GM19467 (cell line): ENCODE measurements around the gene NAB2.

Experiments used
- ATAC-seq: cut with Tn5 transposase; IDR thresholded peaks from one replicate; pipeline ENCODE4 v1.9.1; 2021; ENCODE audit warnings: mild to moderate bottlenecking, moderate library complexity; ENCODE audit not compliant: unreplicated experiment

Gene NAB2

DNA sequence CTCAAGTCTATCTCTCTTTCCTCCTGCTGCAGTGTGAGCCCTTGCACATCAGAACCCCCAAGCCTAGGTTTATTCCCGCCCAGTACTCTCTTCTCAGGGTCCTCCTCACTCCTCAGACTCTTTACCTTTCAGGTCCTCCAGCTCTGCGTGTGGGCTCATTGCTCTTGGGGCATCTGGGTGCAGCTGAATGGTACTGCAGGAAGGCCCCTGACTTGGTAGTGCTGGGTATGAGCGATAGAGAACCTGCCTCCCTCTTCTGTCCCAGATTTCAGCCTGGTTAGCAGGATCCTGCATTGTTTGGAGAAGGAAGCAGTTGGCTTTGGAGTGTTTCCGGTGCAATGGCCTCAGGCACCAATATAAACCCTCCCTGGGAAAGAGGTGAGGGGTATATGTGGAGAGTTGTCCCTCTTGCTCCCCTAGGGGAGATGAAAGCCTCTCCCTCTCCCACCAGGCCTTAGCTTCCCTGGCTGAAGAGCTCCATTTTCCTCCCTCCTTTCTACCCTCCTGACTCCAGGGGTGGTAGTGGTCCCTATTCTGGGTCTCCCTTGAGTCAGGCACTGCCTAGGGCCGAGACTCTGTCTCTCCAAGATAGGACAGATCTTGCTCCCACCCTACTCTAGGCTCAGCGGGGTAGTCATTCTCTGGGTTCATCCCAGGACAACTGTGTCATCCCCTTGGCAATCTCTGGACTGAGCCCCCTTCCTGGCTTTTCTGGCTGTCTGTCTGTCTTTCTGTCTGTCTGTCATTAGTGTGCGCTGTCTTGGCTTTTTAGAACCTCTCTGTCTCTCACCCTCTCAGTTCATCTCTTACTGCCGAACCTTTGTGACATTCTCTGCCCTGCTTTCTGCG lies 43.2 kb downstream of the NAB2 start:
- no peak for ATAC-seq

DNA sequence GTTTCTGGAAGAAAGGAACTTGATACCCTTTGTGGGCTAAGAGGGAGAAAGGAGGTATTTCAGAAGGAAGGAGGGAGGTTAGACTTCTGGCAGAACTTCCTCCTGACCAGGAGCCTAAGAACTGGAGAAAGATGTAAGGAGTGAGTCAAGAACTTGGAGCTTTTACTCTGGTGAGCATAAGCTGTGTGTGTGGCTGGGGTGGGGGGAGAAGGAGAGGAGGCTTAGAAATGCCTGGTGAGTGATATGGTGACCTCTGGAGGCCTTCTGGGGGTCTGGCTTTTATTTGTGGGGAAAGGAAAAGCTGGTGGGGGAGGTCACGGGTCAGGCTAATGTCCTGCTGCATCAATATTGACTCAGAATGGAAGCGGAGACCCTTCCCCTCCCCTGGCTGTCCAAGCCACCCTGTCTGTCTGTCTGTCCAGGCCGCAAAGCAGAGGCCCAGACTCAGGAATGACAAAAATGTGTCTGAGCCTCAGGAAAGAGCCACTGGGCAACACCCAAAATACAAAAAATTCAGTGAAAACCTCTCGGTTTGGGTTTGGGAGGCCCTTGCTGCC lies 44.2 kb downstream of the NAB2 start:
- no peak for ATAC-seq

DNA sequence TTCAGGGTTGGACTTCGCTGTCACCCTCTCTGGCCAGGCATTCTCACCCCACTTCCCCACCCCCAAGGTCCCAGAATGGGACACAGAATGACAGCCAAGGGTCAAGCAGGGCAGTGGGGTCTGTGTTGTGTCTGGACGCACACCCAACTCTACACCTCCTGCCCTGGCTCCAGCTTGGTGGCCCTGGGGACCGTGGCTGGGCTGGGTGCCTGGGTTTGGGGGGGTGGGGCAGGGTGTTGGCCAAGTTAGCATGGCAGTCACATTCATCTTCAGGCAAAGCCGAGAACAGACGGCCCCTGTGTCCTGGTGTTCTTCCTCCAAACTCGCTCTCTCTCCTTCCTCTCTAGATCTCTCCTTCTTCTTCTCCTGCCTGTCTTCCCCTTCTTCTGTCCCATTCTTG lies 45.0 kb downstream of the NAB2 start:
- ATAC-seq: no peak

DNA sequence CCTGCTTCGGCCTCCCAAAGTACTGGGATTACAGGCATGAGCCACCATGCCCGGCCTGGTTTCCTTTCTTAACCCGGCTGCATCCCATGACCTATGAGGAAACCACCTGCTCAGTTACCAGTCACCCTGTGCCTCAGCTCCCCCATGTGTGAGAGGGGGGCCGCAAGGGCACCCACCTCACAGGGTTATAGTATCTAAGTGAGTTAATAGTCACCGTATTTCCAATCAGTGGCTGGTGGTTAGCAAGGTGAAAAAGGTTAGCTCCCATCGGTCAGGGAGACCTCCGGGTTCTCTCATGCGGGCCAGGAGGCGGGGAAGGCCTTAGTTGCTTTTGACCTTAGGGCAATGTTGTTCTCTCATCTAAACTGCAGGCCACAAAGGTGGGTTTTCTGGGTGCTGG lies 46.0 kb downstream of the NAB2 start:
- no peak for ATAC-seq

DNA sequence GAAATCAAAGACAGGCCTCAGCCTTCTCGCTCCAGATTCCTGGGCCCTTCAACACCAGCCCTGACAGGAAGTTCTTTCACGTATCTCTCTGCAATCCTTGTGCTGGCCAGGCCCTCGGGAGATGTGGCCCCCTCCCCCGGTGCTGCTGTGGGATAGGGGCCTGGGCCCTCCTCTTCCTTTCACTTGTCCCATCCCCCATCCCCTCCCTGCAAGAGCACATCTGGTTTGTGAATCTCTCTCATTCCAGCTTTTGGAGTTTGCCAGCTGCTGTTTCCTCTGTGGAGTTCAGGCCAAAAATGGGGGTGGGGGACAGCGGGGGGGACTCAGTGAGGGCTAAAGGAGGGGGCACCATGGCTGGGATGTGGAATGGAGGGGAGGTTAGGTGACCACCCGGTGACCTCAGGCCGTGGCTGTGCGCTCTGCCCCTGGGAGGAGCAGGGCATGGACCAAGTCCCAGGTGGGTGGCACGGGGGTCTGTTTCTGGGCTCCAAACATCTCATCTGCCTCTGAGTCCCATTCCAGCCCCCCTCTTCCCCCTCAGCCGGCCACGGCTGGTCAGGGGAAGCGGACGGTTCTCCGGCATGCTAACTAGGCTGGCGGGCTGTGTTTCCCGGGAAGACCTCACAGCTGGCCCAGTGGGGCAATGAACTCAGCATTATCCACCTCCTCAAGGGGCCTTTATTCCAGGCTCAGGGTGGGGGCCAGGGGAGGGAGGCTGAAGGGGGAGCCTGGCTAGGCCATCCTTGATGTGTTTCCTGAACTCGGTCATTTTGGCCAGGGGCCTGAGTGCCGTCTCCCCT lies 46.8 kb downstream of the NAB2 start:
- no peak for ATAC-seq

DNA sequence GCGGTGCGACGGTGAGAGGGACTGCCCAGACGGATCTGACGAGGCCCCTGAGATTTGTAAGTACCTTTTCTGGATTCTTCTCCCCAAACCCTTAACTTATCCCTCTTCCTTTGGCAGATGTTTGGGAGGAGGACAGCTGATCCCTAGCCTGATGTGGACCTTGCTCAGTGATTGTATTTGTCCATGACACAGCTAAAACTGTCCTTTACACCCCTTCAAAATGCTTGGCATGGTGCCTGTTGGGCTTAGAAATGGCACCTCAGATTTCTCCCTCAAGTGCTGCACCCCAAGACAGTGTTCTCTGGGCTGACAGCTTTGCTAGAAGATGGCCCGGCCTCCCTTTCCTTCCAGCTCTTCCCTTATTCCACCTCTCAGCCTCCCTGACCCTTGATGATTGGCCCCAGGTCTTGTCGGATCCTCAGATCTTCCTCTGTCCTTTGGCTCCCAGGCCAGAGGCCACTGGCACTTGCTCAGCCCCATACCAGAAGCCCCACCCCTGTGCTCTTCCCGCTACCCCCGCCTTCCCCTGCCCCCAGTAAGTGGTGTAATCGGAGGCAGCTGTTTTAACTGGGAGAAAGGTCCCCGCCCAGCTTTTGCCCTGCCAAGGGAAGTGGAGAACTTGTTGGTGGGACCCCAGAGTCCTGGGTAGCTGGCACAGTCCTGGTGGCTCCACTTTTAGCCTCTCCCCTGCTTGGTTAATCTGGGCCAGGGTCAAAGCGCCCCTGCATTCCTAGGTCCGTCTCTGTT lies 49.8 kb downstream of the NAB2 start:
- ATAC-seq: no peak

DNA sequence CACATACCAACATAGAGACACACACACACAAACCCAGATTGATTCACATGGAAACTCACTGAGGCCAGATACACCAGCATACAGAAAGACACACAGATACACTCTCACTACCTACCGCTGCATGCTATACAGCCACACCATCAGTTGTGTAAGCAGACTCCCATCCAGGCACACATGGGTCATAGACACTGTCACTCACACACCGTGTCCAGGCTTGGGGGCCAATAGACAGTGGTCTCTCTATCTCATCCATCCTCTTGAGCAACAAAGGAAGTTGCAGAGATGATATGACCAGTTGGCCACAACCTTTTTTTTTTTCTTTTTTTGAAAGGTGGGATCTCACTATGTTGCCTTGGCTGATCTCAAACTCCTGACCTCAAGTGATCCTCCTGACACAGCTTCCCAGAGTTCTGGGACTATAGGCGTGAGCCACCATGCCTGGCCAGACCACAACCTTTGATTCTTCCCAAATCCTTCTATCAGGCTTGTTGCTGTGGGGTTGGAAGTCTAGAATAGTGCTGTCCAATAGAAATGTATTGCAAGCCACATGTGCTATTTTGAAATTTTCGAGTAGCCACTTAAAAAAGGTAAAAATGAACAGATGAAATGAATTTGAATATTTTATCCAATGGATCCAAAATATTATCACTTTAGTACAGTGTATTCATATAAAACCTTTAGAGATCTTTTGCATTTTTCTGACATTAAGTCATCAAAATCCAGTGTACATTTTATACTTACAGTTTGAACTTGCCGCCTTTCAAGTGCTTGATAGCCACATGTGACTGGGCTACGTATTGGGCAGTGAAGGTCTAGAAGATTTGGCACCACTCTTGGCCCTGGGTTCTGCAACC lies 51.1 kb downstream of the NAB2 start:
- no peak for ATAC-seq

DNA sequence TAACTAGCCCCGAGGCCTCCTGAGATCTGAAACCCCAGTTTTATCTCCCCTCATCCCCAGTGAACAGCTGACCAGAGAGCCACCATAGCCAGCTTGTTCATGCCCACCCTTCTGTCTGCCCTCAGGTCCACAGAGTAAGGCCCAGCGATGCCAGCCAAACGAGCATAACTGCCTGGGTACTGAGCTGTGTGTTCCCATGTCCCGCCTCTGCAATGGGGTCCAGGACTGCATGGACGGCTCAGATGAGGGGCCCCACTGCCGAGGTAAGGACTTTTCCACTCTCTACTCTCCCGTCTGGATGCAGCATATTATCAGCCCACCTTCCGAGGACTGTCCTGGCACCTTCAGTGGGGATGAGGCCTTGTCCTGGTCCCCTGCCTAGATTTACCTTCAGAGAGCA lies 52.3 kb downstream of the NAB2 start:
- no peak for ATAC-seq

DNA sequence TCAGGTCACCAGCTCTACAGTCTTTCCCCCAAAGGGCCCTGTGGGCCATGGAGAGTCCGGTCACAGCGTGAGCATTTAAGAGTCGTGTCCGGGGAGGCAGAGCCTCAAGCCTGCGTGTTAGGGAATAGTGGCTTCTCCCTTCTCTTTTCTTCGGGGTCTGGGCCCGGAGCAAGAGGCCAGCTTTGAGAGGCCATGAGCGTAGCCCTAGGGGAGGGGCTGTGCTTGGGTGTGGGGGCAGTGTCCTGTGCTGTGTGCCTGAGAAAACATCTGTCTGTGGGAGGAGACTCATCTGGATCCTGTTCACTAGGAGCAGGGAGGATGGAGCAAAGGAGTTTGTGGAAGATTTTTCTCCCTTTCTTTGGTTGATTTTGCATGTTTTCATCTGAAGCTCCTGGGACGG lies 53.2 kb downstream of the NAB2 start:
- no peak for ATAC-seq

DNA sequence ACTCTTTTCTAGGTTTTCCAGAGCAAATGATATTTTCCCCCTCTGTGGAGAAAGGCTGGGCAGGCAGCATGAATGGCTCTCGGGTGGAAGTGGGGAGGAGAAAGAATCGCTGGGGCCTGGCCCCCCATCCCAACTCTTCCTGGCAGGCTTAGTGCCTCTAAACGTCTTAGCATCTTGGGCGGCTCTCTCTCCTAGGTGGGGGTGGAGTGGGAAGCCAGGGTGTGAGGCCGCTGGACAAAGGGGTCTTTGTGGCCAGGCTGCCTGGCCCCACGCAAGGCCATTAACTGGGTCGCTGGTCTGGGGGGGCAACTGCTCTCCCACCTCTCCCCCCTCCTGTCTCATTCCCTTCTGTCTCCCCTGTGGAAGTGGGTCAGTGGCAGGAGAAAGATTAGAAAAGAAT lies 53.8 kb downstream of the NAB2 start:
- ATAC-seq: no peak

DNA sequence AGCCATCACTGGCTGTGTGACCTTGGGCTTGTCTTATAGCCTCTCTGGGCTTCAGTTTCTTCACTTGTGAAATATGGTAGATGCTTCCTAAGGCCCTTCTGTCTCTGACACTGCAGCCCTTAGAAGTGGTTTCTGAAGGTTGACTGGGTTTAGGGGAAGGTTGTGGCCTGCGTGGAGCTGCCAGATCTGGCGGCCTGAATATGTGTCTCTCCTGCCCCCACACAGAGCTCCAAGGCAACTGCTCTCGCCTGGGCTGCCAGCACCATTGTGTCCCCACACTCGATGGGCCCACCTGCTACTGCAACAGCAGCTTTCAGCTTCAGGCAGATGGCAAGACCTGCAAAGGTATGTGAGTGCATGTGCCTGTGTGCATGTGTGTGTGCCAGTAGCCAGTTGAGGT lies 54.5 kb downstream of the NAB2 start:
- ATAC-seq: no peak
